KOPT-K1 (cell line): ENCODE data around the gene PLXNC1.

Experiments used
- H3K27ac ChIP-seq: fragments of 200-600 bp; sonication (generic); 2 replicates; pipeline ENCODE4 v1.5.1; 2016; ENCODE audit warnings: antibody characterized with exemption, mild to moderate bottlenecking, low read depth, low read length; ENCODE audit not compliant: poor library complexity, severe bottlenecking
- H3K36me3 ChIP-seq: fragments of 200-600 bp; sonication (generic); 2 replicates; pipeline ENCODE4 v1.5.1; 2017; ENCODE audit warnings: antibody characterized with exemption, mild to moderate bottlenecking, low read length, moderate library complexity; ENCODE audit not compliant: insufficient read depth
- H3K9me3 ChIP-seq: fragments of 200-600 bp; sonication (generic); 2 replicates; pipeline ENCODE4 v1.5.1; 2017; ENCODE audit warnings: antibody characterized with exemption, low read length, mild to moderate bottlenecking; ENCODE audit not compliant: insufficient read depth, poor library complexity, severe bottlenecking

Gene PLXNC1

DNA sequence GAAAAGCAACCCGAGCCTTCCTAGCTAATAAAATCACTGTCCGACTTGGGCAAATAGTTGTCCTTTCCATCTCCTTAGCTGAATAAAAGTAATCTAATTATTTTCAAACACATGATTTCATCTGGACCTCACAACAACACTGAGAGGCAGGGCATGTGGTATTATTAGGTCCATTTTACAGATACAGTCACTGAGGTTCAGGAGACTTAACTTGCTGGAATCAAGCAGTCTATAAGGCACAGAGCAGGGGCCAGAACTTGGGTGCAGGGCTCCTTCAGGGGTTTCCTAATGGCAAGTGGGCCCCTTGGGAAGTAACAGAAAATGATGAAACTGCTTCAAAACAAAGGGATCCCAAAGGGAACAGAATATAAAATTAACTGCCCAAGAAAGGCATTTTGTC lies 15.5 kb downstream of the PLXNC1 start:
- Histone ChIP-seq H3K27ac (no peak overlapping the region), H3K36me3 (no peaks in the 10 kb centered on the region), H3K9me3 (no peaks in the 10 kb centered on the region)

DNA sequence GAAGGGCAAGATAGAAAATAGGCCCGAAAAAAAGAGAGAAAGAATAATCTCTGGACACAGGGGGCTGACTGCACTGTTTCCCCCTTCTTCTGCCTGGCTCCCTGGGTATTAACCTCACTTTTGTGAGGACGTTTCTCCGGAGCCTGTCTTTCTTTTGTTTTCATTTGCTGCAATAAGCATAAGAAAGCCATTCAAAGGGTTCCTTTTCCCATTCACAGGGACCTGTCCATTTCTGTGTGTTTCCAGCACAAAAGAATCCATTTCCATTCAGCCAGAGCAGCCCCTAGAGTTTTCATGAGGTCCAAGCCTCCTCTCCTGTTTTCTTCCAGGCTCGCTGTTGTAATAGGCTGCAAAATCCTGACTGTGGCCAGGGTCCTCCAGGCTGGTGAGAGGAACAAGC lies 16.8 kb downstream of the PLXNC1 start:
- Histone ChIP-seq H3K9me3 (no peaks in the 10 kb centered on the region), H3K27ac (no peak overlapping the region), H3K36me3 (no peaks in the 10 kb centered on the region)

DNA sequence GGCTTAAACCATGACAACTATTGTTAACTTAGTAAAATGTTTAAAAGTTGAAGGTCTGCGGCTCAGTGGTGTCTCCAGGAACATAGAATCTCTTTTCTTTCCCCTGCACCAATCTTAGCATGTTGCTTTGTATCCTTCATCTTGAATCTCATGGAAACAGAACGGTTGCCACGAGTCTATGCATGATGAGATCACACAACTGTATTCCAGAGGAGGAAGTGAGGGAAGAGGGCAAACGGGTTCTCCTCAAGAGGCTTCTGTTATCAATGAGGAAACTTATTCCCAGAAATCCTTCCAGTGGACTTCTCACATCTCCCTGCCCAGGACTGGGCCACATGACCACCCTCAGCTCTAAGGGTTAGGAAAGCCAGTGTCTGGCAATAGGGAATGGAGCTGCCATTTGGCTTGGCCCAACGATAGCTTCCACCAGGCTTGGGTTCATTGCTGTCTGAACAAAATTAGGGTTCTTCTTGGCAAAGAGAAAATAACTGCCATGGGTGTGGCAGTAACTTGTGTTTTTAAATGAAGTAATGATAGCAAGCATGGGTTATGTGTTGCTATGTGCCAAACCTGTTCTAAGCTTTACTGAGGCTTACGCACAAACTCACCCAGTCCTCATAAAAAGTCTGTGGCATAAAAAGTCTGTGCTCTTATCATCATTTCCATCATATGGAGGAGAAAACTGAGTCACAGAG lies 17.4 kb downstream of the PLXNC1 start:
- H3K27ac ChIP-seq, result no peak overlapping the region
- H3K36me3 ChIP-seq, result no peaks in the 10 kb centered on the region

DNA sequence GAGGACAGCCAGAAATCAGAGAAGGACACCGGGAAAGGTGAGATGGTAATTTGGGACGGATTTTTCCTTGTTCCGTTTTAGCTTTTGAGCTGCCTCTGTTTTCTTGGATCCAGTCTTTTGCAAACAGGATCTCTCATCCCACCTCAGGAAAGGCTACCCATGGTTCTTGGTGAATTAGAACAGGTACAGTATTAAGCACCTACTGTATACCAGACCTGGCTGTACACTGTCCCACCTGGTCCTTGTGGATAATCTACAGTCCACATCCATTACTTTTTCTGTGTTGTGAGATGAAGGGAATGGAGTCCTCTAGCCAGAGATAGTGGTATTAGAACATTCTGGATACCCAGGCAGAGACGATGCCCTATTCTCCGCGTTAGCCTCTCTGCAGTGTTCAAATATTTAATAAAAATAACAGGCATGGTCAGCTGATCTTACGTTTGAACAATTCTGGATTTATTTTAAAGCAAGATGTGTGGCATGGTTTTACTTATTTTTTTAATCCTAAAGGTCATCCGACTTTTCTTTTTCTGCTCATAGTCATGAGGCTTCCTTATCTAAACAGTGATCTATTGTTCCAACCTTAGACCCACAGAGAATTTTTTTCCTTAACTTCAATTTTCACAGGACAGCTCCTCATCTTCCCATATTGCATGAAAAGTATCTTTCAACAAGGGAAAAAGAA lies 18.8 kb downstream of the PLXNC1 start:
- no peak overlapping the region for H3K27ac ChIP-seq
- H3K9me3 ChIP-seq, result no peaks in the 10 kb centered on the region
- no peaks in the 10 kb centered on the region for H3K36me3 ChIP-seq

More for the DNA sequence above, 17.4 kb downstream of the PLXNC1 start:
- no peaks in the 10 kb centered on the region for H3K9me3 ChIP-seq

DNA sequence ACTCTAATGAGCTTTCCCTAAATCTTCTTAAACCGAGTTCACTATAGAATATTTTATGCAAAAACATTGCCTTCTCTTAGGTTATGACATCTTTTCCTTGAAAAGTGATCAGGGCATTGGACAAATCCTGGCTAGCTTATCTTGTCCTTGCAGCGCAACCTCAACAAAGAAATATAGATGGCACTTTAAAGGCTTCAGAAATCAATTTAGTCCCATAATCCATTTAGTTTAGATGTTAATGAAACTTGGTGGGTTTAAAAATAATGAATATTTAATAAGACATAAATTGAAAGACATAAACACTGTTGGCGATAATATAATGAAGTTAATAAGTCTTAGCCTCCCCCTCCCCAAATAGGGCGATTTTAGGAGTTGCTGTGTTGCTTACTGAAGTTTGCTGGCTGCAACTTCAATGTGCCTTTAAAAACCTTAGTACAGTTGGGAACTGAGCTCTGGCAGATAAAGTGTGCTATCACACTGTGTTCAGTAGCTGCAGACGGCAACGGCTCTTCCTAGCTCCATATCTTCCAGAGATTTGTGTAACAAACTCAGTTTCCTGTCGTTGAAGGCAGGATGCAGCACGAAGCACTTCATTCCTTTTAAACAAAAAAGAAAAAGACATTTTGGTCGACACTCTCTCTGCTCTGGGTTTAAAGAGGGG lies 19.5 kb downstream of the PLXNC1 start:
- Histone ChIP-seq H3K36me3 (no peaks in the 10 kb centered on the region), H3K27ac (no peak overlapping the region), H3K9me3 (no peaks in the 10 kb centered on the region)

DNA sequence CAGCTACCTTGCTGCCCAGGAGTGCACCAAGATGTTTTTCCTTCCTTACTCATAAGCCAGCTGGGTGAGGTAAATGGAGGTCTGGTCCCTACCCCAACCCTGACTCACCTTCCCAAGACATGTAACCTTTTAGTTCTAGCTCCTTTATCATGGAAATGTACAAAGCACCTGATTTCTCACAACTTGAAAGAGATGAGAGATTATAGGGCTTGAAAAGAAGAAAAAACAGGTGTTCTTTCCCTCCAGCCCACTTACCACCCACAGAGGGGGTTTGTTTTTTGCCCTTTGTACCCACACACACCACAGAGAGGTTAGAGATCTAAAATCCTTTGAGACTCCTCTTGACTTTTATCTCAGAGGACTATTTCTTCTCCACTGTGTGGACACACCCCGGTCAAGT lies 21.1 kb downstream of the PLXNC1 start:
- H3K9me3 ChIP-seq, result no peaks in the 10 kb centered on the region
- H3K27ac ChIP-seq, result no peak overlapping the region
- H3K36me3 ChIP-seq, result no peaks in the 10 kb centered on the region

DNA sequence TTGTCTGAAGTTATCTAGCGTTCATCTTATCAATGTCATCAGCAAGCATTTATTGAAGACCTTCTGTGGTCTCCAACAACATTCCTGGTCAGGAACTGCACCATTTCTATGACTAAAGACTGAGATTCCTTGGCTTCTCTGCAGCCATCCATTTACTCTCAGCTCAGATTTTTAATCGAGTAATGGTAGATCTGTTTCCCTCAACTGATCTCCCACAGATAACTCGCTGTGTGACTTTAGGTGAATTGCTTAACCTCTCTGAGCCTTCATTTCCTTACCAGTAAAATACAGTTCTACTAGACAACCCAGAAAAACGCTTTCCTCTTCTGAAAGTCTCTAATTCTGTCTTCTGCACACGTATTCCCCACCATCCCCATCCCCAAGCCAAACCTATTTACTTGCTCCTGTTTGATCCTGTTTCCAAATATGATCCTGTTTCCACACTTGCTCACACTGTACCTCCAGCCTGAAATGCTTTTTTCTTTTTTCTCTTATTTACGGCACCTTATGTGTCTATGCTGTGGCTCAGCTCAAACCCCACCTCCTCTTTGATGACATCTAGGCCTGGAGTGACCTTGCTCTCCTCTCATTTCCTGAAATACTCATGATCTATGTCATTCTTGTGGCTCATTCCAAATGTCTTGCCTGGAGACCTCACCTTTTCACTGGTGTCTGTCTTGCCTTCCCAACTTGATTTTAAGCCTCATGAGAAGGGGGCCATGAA lies 21.8 kb downstream of the PLXNC1 start:
- no peaks in the 10 kb centered on the region for H3K36me3 ChIP-seq
- no peaks in the 10 kb centered on the region for H3K9me3 ChIP-seq
- no peak overlapping the region for H3K27ac ChIP-seq

DNA sequence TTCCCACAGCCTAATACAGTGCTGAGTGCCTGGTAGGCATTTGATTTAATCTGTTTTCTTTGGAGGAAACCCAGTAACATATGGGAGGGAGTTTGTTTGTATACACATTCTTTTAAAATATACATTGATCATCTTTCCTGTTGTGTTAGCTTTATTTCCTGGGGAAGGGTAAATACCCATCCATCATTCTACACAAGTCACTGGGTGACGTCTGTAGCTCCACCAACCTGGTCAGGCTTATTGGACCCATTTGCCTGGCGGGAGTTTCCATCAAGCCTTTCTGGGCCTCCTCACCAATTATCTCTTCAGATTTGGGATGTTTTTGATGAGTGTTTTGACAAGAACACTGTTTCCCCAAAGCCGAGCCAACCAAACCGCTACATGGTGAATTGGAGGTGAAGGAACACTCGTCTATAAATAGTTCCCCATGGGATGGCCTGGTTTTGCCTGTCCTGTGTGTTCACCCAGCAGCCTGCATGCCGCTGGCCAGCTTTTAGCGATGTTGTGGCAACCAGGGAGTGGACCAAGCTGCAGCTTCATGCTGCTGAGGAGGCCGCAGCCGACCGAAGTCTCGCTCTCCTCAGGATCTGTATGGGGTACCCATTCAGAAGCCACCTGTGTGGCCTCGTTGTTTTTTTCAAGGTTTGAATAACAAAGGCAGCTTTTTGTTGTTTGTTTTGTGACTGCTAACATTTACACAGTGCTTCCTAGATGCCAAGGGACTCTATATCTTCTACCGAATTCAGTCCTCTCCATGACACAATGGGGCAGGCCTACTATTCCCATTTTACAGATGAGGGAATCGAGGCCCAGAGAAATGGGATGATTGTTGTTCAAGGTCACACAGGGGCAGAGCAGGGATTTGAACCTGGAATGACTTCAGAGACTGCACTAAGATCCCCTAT lies 22.6 kb downstream of the PLXNC1 start:
- Histone ChIP-seq H3K27ac (no peak overlapping the region), H3K9me3 (no peaks in the 10 kb centered on the region), H3K36me3 (no peaks in the 10 kb centered on the region)

DNA sequence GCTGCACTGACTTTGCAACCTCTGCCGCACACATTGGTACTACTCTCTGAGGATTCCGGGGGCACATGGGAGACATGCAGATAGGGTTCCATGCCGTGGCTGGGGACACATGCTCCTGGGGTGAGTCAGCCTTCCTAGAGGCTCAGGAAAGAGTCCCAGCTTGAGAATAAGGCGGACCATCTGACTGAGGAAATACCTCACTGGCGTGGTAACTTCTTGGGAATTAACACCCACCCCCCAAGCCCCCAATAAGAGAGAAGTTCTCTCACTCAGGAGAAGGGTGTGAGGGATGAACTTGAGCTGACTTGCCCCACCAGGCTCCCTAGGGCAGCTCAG lies 23.2 kb downstream of the PLXNC1 start:
- no peak overlapping the region for H3K27ac ChIP-seq
- H3K9me3 ChIP-seq, result no peaks in the 10 kb centered on the region
- no peaks in the 10 kb centered on the region for H3K36me3 ChIP-seq

DNA sequence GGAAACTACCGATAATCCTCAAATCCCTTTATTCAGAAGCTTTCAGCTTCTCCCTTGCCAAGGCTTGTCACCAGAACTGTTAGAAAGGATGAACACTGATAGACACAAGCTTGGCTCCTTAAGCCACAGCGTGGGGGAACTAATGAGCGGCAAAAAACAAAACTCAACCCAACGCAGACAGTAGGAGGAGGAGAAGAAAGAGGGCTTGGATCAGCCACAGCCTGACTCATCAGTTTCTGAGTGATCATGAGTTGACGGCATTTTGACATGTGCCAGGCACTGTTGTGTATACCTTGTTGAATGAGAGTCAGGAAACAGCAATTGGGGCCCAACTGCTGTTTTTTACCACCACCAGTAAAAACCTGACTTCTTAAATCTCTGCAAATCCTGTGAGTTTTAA lies 23.7 kb downstream of the PLXNC1 start:
- no peaks in the 10 kb centered on the region for H3K9me3 ChIP-seq
- H3K27ac ChIP-seq, result no peak overlapping the region
- no peaks in the 10 kb centered on the region for H3K36me3 ChIP-seq

DNA sequence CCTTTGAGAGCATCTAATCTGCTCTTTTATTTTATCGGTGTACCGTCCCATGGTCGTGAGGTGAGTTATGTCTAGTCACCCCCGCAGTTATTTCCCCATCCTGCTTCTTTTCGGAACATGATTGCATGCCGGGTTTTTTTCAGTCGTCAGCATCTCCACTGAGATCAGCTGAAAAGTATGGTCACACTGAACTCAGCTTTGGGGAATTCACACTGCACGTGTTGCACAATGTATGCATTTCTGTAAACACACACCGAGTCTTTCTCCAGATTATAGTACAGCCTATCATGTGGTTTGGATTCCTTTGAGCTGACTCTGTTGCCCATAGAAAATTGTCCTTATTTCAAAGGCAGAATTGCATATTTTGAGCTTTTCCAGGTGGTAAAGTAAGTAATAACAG lies 24.6 kb downstream of the PLXNC1 start:
- H3K27ac ChIP-seq, result no peak overlapping the region
- no peaks in the 10 kb centered on the region for H3K36me3 ChIP-seq
- H3K9me3 ChIP-seq, result no peaks in the 10 kb centered on the region

DNA sequence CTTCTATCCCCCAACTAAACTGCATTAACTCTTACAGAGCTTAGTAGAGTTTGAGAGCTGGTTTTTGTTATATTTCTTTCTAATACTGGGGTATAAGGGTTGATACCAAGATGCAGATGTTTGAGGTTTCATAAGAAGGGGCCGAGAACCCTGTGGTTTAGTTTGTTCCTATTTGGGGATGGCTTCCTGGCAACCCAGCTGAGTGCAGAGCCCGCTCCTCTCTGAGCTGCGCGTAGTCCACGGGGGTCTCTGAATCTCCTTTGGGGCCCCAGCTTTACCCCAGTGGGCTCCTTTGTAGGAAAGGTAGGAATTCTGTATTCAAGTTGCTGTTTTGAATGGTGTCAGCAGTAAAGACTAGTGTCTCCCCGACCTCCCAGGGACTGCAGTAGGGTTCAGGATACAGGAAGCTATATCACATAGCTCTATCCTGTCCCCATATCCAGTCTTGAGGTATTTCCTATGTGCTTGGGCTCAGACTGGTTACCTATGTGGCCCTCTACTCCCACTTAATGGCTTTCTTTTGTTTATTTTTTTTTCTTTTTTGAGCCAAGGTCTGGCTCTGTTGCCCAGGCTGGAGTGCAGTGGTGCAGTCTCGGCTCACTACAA lies 25.4 kb downstream of the PLXNC1 start:
- H3K36me3 ChIP-seq, result no peaks in the 10 kb centered on the region
- no peak overlapping the region for H3K27ac ChIP-seq
- H3K9me3 ChIP-seq, result no peaks in the 10 kb centered on the region

DNA sequence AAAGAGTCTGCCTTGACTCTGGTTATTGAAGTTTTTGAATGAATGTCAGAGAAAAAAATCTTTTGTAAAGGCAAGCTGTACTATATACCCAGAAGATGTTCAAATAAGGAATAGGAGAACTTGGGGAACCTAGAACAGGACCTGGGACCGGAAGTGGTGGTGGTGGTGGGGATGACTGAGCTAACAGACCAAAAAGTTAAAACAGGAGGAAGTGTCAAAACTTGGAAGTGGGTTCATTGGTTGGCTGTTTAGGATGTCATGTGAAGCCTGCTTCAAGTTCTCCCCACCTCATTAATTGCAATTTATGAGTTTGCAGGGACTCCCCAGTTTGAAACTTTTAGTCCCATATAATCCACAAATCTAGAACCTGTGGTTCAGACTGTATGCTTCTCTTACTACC lies 26.2 kb downstream of the PLXNC1 start:
- Histone ChIP-seq H3K36me3 (no peaks in the 10 kb centered on the region), H3K27ac (no peak overlapping the region), H3K9me3 (no peaks in the 10 kb centered on the region)
